HepG2 (cell line): Measurements from ENCODE around the gene GNA15. TPM values are rescaled to one million over a fixed set of nuclear protein-coding genes. Genes with fewer than 3 reads are reported as not detected.

Source experiments
- ATAC-seq: fragments of 200-7000 bp; cut with Tn5 transposase; 3 replicates; pipeline ENCODE4 v1.9.1; 2020; ENCODE audit warnings: mild to moderate bottlenecking, moderate library complexity
- BruUV-seq: library from RNA; stranded (reverse); fragments of 400-500 nt; replicated peaks from 2 replicates; lab custom pipeline; 2021; lab: Mats Ljungman, UMichigan
- CTCF ChIA-PET: fragments of 300-600 bp; formaldehyde crosslinking; extraction: SDS; loops from one replicate; lab custom pipeline; 2021; ENCODE audit warnings: low total read pairs, inconsistent platforms, low intra/inter-chr PET ratio; lab: Yijun Ruan, JAX
- POLR2A ChIA-PET: fragments of 350-600 bp; sonication (Branson Sonifier 250); formaldehyde crosslinking; loops from one replicate; lab custom pipeline; 2020; ENCODE audit warnings: antibody characterized with exemption, inconsistent platforms; lab: Yijun Ruan, JAX
- DNase-seq: peaks from one replicate; pipeline ENCODE4 v3.0.0-alpha.2; 2015; ENCODE audit warnings: low spot score
- FAIRE-seq: peaks from 3 replicates; lab custom pipeline; 2011; peaks lifted over from hg19 to GRCh38; lab: Jason Lieb, UNC
- H2AFZ ChIP-seq: one replicate; pipeline ENCODE4 v1.6.1; 2011; ENCODE audit warnings: low read length, inconsistent platforms
- H3K27ac ChIP-seq: fragments of 300-600 bp; 3 replicates; pipeline ENCODE4 v1.8.0; 2011; ENCODE audit warnings: mixed run types, mild to moderate bottlenecking, mixed read lengths, low read length, inconsistent platforms; ENCODE audit not compliant: insufficient read depth; ENCODE audit errors: extremely low read length
- H3K27me3 ChIP-seq, 2 experiments: fragments of 200-600 bp in 1 of 2; 2 replicates in 1 of 2; 3 replicates in 1 of 2; pipeline versions ENCODE4 v1.6.0 to v1.8.0; 2011; ENCODE audit warnings: low read length in 2 of 2, mild to moderate bottlenecking in 2 of 2, moderate library complexity in 2 of 2, inconsistent platforms in 1 of 2; ENCODE audit not compliant: insufficient read depth in 2 of 2, control insufficient read depth in 1 of 2
- H3K36me3 ChIP-seq, 2 experiments: fragments of 200-600 bp in 1 of 2; replicated peaks in 1 of 2; 2 replicates in 1 of 2; 3 replicates in 1 of 2; pipeline versions ENCODE4 v1.5.1 to v1.8.0; 2011; ENCODE audit warnings: low read length in 2 of 2, inconsistent platforms in 1 of 2; ENCODE audit not compliant: insufficient read depth in 2 of 2, control insufficient read depth in 1 of 2
- H3K4me1 ChIP-seq: 2 replicates; pipeline ENCODE4 v1.5.1; 2012; ENCODE audit warnings: low read length, inconsistent platforms; ENCODE audit not compliant: insufficient read depth
- H3K4me2 ChIP-seq: 2 replicates; pipeline ENCODE4 v1.6.0; 2011; ENCODE audit warnings: low read depth, low read length, inconsistent platforms
- H3K4me3 ChIP-seq, 3 experiments: fragments of 200-600 bp in 1 of 3; sonication (generic), shearing (Covaris generic) in 1 of 3; replicated peaks in 1 of 3; 2 replicates each; pipeline ENCODE4 v1.5.1; 2011 to 2016; ENCODE audit warnings: low read length in 3 of 3, inconsistent platforms in 2 of 3, low read depth in 2 of 3, mild to moderate bottlenecking in 2 of 3, control low read depth in 1 of 3, mixed read lengths in 1 of 3; ENCODE audit not compliant: insufficient read depth in 1 of 3
- H3K79me2 ChIP-seq: one replicate; pipeline ENCODE4 v1.6.1; 2011; ENCODE audit warnings: low read length, inconsistent platforms; ENCODE audit not compliant: insufficient read depth
- H3K9ac ChIP-seq: 2 replicates; pipeline ENCODE4 v1.6.0; 2011; ENCODE audit warnings: mild to moderate bottlenecking, low read depth, low read length, inconsistent platforms; ENCODE audit not compliant: insufficient read depth
- H3K9me3 ChIP-seq: 2 replicates; pipeline ENCODE4 v1.5.1; 2012; ENCODE audit warnings: mild to moderate bottlenecking, low read length
- H4K20me1 ChIP-seq: 2 replicates; pipeline ENCODE4 v1.6.0; 2011; ENCODE audit warnings: inconsistent platforms, mild to moderate bottlenecking, low read length, moderate library complexity; ENCODE audit not compliant: insufficient read depth
- BCL6 ChIP-seq: IDR thresholded peaks from 2 replicates; pipeline ENCODE4 v1.6.1; 2016; ENCODE audit warnings: missing genetic modification reagents, missing compliant biosample characterization
- BRCA1 ChIP-seq: sonication (generic); formaldehyde crosslinking; IDR thresholded peaks from 2 replicates; pipeline ENCODE4 v1.4.0; 2020; ENCODE audit warnings: missing genetic modification reagents
- BRD4 ChIP-seq: sonication (generic); formaldehyde crosslinking; IDR thresholded peaks from 2 replicates; pipeline ENCODE4 v1.4.0; 2020; ENCODE audit warnings: missing genetic modification reagents
- CCDC6 ChIP-seq: sonication (generic); formaldehyde crosslinking; IDR thresholded peaks from 2 replicates; pipeline ENCODE4 v1.8.1; 2022; ENCODE audit warnings: mild to moderate bottlenecking, missing genetic modification reagents, moderate library complexity
- FOXK1 ChIP-seq: sonication (generic); formaldehyde crosslinking; IDR thresholded peaks from 2 replicates; pipeline ENCODE4 v1.4.0; 2020; ENCODE audit warnings: low read depth, missing genetic modification reagents, borderline replicate concordance
- HDAC1 ChIP-seq: sonication (generic); formaldehyde crosslinking; IDR thresholded peaks from 2 replicates; pipeline ENCODE4 v1.5.1; 2020; ENCODE audit warnings: mild to moderate bottlenecking, missing genetic modification reagents
- HIC2 ChIP-seq: sonication (generic); formaldehyde crosslinking; IDR thresholded peaks from 2 replicates; pipeline ENCODE4 v1.9.0; 2022; ENCODE audit warnings: low read depth, missing genetic modification reagents
- KLF6 ChIP-seq: IDR thresholded peaks from 2 replicates; pipeline ENCODE4 v1.8.0; 2016; ENCODE audit warnings: missing biosample characterization, missing genetic modification reagents
- KMT2B ChIP-seq: IDR thresholded peaks from 2 replicates; pipeline ENCODE4 v1.6.1; 2016; ENCODE audit warnings: missing genetic modification reagents, missing compliant biosample characterization
- MEIS1 ChIP-seq: sonication (generic); formaldehyde crosslinking; IDR thresholded peaks from 2 replicates; pipeline ENCODE4 v1.9.0; 2021; ENCODE audit warnings: mild to moderate bottlenecking, missing genetic modification reagents, moderate library complexity, borderline replicate concordance
- MLX ChIP-seq: IDR thresholded peaks from 2 replicates; pipeline ENCODE4 v1.6.1; 2016
- MTF2 ChIP-seq: sonication (generic); formaldehyde crosslinking; IDR thresholded peaks from 2 replicates; pipeline ENCODE4 v1.5.0; 2020; ENCODE audit warnings: missing genetic modification reagents, borderline replicate concordance
- NCOA2 ChIP-seq: sonication (generic); formaldehyde crosslinking; IDR thresholded peaks from 2 replicates; pipeline ENCODE4 v1.8.0; 2022; ENCODE audit warnings: inconsistent platforms
- PBX2 ChIP-seq: IDR thresholded peaks from 2 replicates; pipeline ENCODE4 v1.6.1; 2016; ENCODE audit warnings: control low read depth
- RFXANK ChIP-seq: IDR thresholded peaks from 2 replicates; pipeline ENCODE4 v1.6.1; 2016
- ZBTB33 ChIP-seq: sonication (generic); formaldehyde crosslinking; IDR thresholded peaks from 2 replicates; pipeline ENCODE4 v1.4.0; 2020; ENCODE audit warnings: missing genetic modification reagents
- ZC3H13 ChIP-seq: sonication (generic); formaldehyde crosslinking; IDR thresholded peaks from 2 replicates; pipeline ENCODE4 v1.8.1; 2023; ENCODE audit warnings: mild to moderate bottlenecking, missing genetic modification reagents, moderate library complexity
- ZMYM3 ChIP-seq: sonication (generic); formaldehyde crosslinking; IDR thresholded peaks from 2 replicates; pipeline ENCODE4 v1.5.1; 2020; ENCODE audit warnings: mild to moderate bottlenecking, missing genetic modification reagents
- ZNF556 ChIP-seq: sonication (generic); formaldehyde crosslinking; IDR thresholded peaks from 2 replicates; pipeline ENCODE4 v1.4.0; 2020; ENCODE audit warnings: mild to moderate bottlenecking, missing genetic modification reagents, borderline replicate concordance
- ZNF564 ChIP-seq: sonication (generic); formaldehyde crosslinking; IDR thresholded peaks from 2 replicates; pipeline ENCODE4 v1.8.1; 2023; ENCODE audit warnings: mild to moderate bottlenecking, missing genetic modification reagents
- ZNF740 ChIP-seq: sonication (generic); formaldehyde crosslinking; IDR thresholded peaks from 2 replicates; pipeline ENCODE4 v1.4.0; 2020; ENCODE audit warnings: missing genetic modification reagents
- ZNF816 ChIP-seq: sonication (generic); formaldehyde crosslinking; IDR thresholded peaks from 2 replicates; pipeline ENCODE4 v1.8.0; 2022; ENCODE audit warnings: missing genetic modification reagents, mild to moderate bottlenecking, borderline replicate concordance
- WGBS: methylation state at CpG from one replicate; pipeline ENCODE4 v1.1.6; 2017; ENCODE audit warnings: low lambda C conversion rate; 5-methylcytosine and 5-hydroxymethylcytosine counted together
- in situ Hi-C: cut with HindIII; loops from 2 replicates; pipeline ENCODE4 v1.10.0; 2017; ENCODE audit warnings: low pct_unique_long_range_greater_than_20kb; ENCODE audit not compliant: extremely low pct_ligation_motif_present
- intact Hi-C: fragments of 100-400 bp; cut with micrococcal nuclease; formaldehyde crosslinking; loops from one replicate; pipeline ENCODE4 v1.10.0; 2022; ENCODE audit not compliant: unreplicated experiment
- polyA plus RNA-seq, 8 experiments: library from polyadenylated mRNA; depleted of rRNA in 3 of 8; stranded (reverse) in 7 of 8; unstranded in 1 of 8; fragments of >200 nt; fragmentation: Illumina TruSeq in 4 of 8; extraction: Trizol in 4 of 8; gene quantifications; 2 replicates each; pipeline versions ENCODE4 v1.2.1 to v1.2.3, GENCODE V29; 2011 to 2016; ENCODE audit warnings: low read depth in 4 of 8, missing spikeins in 1 of 8, mixed read lengths in 1 of 8; ENCODE audit not compliant: insufficient read depth in 1 of 8
- total RNA-seq, 5 experiments: library from RNA; depleted of rRNA; stranded (reverse); fragments of >200 nt; fragmentation: Illumina TruSeq; extraction: Trizol; gene quantifications; 2 replicates each; pipeline ENCODE4 v1.2.3, GENCODE V29; 2016; ENCODE audit warnings: low read depth in 1 of 5

The GNA15 gene
- total and polyA plus RNA-seq, 2 of the 13 experiments (the other 11 are each of a cell fraction or from before 2014, with no cell fraction given) = not detected

- POLR2A ChIA-PET = no interaction called here
- in situ Hi-C loops = no loop called here
- no TSS peak for BruUV-seq
- TF ChIP-seq ZC3H13 (CRISPR knock-in tag) (no peak), RFXANK (no peak), PBX2 (CRISPR knock-in tag) (no peak), ZNF816 (CRISPR knock-in tag) (no peak), ZNF740 (peak; percentile 93), ZBTB33 (no peak), MLX (CRISPR knock-in tag) (no peak), FOXK1 (CRISPR knock-in tag) (no peak), BRCA1 (CRISPR knock-in tag) (no peak), ZNF556 (no peak), MEIS1 (CRISPR knock-in tag) (no peak), MTF2 (CRISPR knock-in tag) (no peak), ZMYM3 (CRISPR knock-in tag) (peak; percentile 94), ZNF564 (CRISPR knock-in tag) (no peak), HIC2 (CRISPR knock-in tag) (no peak), NCOA2 (CRISPR knock-in tag) (no peak), CCDC6 (CRISPR knock-in tag) (no peak), HDAC1 (CRISPR knock-in tag) (no peak), KLF6 (no peak), KMT2B (CRISPR knock-in tag) (no peak), BCL6 (CRISPR knock-in tag) (no peak), BRD4 (CRISPR knock-in tag) (no peak)
Measured at GRCh38 chr19:3146677-3147100, 10.9 kb downstream of the GNA15 start.

More at GRCh38 chr19:3146677-3147100, 10.9 kb downstream of the GNA15 start:
- no peaks in the 10 kb centered on the region for H4K20me1 ChIP-seq
- FAIRE-seq = no peak
- no peak overlapping the region for H3K4me3 ChIP-seq
- peak; percentile 21 for DNase-seq
- no peaks in the 10 kb centered on the region for H3K36me3 ChIP-seq
- no peaks in the 10 kb centered on the region for H3K79me2 ChIP-seq
- WGBS = 71% methylated on average over 2 of the region's 5 CpGs
- no peak overlapping the region for H3K27ac ChIP-seq
- no peak overlapping the region for H2AFZ ChIP-seq
- intact Hi-C loops = no loop called here
- peak; percentile 71 for ATAC-seq
- H3K4me1 ChIP-seq = no peaks in the 10 kb centered on the region
- CTCF ChIA-PET = interaction anchor here (0.7 to 2.4 kb wide), 2 partner anchors 17 to 18 kb away, joined by 3 to 10 read pairs; no protein-coding TSS in a partner anchor
- H3K4me2 ChIP-seq = no peak overlapping the region
- peaks cover 5 to 12% of the 10 kb centered on the region in 2 experiments; a peak in 3 of 5 replicates for H3K27me3 ChIP-seq
- no peaks in the 10 kb centered on the region for H3K9me3 ChIP-seq
- H3K9ac ChIP-seq = no peak overlapping the region
